Natural killer cell (primary cell): ENCODE data around the gene DAD1. TPM values are rescaled to one million over a fixed set of nuclear protein-coding genes. Genes with fewer than 3 reads are reported as not detected.

Experiments
- ATAC-seq, 3 donors: fragments of 150-1000 bp in 2 of 3; fragments of 200-7000 bp in 1 of 3; cut with Tn5 transposase; 1 replicate in 1 of 3; 2 replicates in 2 of 3; pipeline ENCODE4 v1.10.0; 2021; ENCODE audit warnings: mild to moderate bottlenecking in 2 of 3, moderate library complexity in 2 of 3
- DNase-seq, 2 donors: peaks; one replicate each; pipeline versions ENCODE4 v3.0.0 to v3.0.0-alpha.2; 2013 to 2021; ENCODE audit warnings: mixed read lengths in 1 of 2
- H3K27ac ChIP-seq: one replicate; pipeline ENCODE4 v1.5.1; 2013; ENCODE audit warnings: mild to moderate bottlenecking, low read length
- H3K27me3 ChIP-seq: one replicate; pipeline ENCODE4 v1.6.1; 2013; ENCODE audit warnings: low read length; ENCODE audit not compliant: control insufficient read depth, insufficient read depth
- H3K36me3 ChIP-seq: one replicate; pipeline ENCODE4 v1.6.1; 2013; ENCODE audit warnings: low read length; ENCODE audit not compliant: control insufficient read depth, insufficient read depth
- H3K4me1 ChIP-seq: one replicate; pipeline ENCODE4 v1.6.1; 2013; ENCODE audit warnings: low read length; ENCODE audit not compliant: control insufficient read depth, insufficient read depth
- H3K4me3 ChIP-seq: one replicate; pipeline ENCODE4 v1.5.1; 2013; ENCODE audit warnings: low read length
- H3K9me3 ChIP-seq: one replicate; pipeline ENCODE4 v1.6.1; 2013; ENCODE audit warnings: low read length; ENCODE audit not compliant: control insufficient read depth, insufficient read depth
- H3K27ac Mint-ChIP-seq, 2 donors: one replicate each; pipeline ENCODE4 v1.8.0; 2022; ENCODE audit warnings: mild to moderate bottlenecking in 2 of 2, mixed read lengths in 2 of 2, moderate library complexity in 1 of 2
- H3K27me3 Mint-ChIP-seq, 2 donors: one replicate each; pipeline ENCODE4 v1.8.0; 2022; ENCODE audit warnings: low read depth in 2 of 2, mixed read lengths in 2 of 2
- H3K36me3 Mint-ChIP-seq: one replicate; pipeline ENCODE4 v1.8.0; 2022; ENCODE audit warnings: mixed read lengths
- H3K4me1 Mint-ChIP-seq, 2 donors: one replicate each; pipeline ENCODE4 v1.8.0; 2022; ENCODE audit warnings: mixed read lengths in 2 of 2
- H3K4me3 Mint-ChIP-seq: one replicate; pipeline ENCODE4 v1.8.0; 2022; ENCODE audit warnings: mild to moderate bottlenecking, moderate library complexity, mixed read lengths
- H3K9me3 Mint-ChIP-seq, 2 donors: one replicate each; pipeline ENCODE4 v1.8.0; 2022; ENCODE audit warnings: mixed read lengths in 2 of 2
- WGBS: methylation state at CpG from one replicate; pipeline ENCODE4 v1.1.7; 2013; ENCODE audit warnings: missing lambda C conversion rate; ENCODE audit not compliant: insufficient coverage; 5-methylcytosine and 5-hydroxymethylcytosine counted together
- intact Hi-C: fragments of 100-400 bp; cut with micrococcal nuclease; formaldehyde crosslinking; loops from one replicate; pipeline ENCODE4 v1.14.2; 2022
- total RNA-seq, 4 donors: library from RNA; stranded (reverse); fragments of 120-200 nt in 1 of 4; gene quantifications; one replicate each; pipeline versions ENCODE4 v1.2.3 to v1.2.4, GENCODE V29; 2013 to 2022
- TF ChIP-seq, protein P1 (sequence below): fragments of 200-600 bp; IDR thresholded peaks from one replicate; pipeline ENCODE4 v1.8.0; 2022; ENCODE audit warnings: antibody characterized with exemption

The DAD1 gene
- total RNA-seq, 3 donors from 2014 or later (not counting 1 experiment from before 2014, with no cell fraction given): 79.5 to 97.9 (median 92.8) TPM

DNA sequence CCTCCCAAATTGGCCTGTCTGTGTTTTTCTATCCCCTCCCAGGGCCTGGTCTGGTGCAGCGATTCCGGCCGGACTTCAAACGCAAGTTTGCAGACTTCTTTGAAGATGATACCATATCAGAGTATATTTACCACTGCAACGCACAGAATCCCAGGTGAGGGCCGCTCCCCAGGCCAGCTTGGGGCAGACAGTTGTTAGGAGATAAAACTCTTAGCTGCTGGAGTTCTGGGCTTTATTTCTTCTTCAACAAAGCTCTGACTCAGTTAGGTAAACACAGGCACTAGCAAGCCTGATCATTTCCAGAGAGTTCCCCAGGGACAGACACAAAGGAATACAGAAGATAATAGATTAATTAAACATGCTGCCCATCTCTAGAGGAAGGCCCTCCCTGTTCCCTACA is 17.4 kb upstream of the DAD1 start:
- Mint-ChIP-seq H3K27ac (no peak overlapping the region), H3K4me3 (no peak overlapping the region), H3K9me3 (no peaks in the 10 kb centered on the region), H3K4me1 (peaks cover 9 to 10% of the 10 kb centered on the region in 2 donors), H3K36me3 (peaks cover 29% of the 10 kb centered on the region), H3K27me3 (no peaks in the 10 kb centered on the region)
- no peak overlapping the region for H3K27ac ChIP-seq
- no peaks in the 10 kb centered on the region for H3K9me3 ChIP-seq
- H3K4me3 ChIP-seq: no peak overlapping the region
- DNase-seq (no peak), ATAC-seq (no peak)
- intact Hi-C loops: no loop called here
- H3K36me3 ChIP-seq: peaks cover 72% of the 10 kb centered on the region
- H3K27me3 ChIP-seq: no peaks in the 10 kb centered on the region
- TF ChIP-seq, protein P1, sequence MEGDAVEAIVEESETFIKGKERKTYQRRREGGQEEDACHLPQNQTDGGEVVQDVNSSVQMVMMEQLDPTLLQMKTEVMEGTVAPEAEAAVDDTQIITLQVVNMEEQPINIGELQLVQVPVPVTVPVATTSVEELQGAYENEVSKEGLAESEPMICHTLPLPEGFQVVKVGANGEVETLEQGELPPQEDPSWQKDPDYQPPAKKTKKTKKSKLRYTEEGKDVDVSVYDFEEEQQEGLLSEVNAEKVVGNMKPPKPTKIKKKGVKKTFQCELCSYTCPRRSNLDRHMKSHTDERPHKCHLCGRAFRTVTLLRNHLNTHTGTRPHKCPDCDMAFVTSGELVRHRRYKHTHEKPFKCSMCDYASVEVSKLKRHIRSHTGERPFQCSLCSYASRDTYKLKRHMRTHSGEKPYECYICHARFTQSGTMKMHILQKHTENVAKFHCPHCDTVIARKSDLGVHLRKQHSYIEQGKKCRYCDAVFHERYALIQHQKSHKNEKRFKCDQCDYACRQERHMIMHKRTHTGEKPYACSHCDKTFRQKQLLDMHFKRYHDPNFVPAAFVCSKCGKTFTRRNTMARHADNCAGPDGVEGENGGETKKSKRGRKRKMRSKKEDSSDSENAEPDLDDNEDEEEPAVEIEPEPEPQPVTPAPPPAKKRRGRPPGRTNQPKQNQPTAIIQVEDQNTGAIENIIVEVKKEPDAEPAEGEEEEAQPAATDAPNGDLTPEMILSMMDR: no peak
- WGBS: 100% methylated on average over 6 of the region's 6 CpGs
- no peaks in the 10 kb centered on the region for H3K4me1 ChIP-seq

DNA sequence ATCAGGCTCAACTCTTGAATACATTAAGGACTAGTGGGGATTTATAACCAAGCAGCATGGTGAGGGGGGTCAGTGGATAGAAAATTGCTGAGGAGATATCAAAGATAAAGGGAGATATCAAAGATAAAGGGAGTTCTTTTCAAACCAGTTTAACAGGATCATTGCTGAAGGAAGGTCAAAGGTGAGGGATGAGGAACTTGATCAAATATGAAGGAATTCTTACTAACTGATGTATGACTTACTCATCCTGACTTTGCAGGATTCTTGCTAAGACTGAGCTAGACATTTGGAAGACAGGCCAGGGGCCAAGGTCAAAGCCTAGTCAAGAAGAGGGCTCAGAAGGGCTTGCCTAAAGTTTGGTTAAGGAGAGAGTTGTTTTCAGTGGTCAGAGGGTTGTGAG is 13.8 kb upstream of the DAD1 start:
- H3K4me1 ChIP-seq: peaks cover 11% of the 10 kb centered on the region
- DNase-seq (no peak), ATAC-seq (no peak)
- H3K27ac ChIP-seq: no peak overlapping the region
- TF ChIP-seq, protein P1: no peak
- H3K36me3 Mint-ChIP-seq: peaks cover 21% of the 10 kb centered on the region
- intact Hi-C loops: no loop called here
- no peaks in the 10 kb centered on the region for H3K27me3 ChIP-seq
- H3K27ac Mint-ChIP-seq: no peak overlapping the region
- no peaks in the 10 kb centered on the region for H3K9me3 Mint-ChIP-seq
- peaks cover 36 to 38% of the 10 kb centered on the region in 2 donors for H3K4me1 Mint-ChIP-seq
- no peak overlapping the region for H3K4me3 Mint-ChIP-seq
- H3K36me3 ChIP-seq: peaks cover 50% of the 10 kb centered on the region
- no peak overlapping the region for H3K4me3 ChIP-seq
- H3K27me3 Mint-ChIP-seq: no peaks in the 10 kb centered on the region
- H3K9me3 ChIP-seq: no peaks in the 10 kb centered on the region

DNA sequence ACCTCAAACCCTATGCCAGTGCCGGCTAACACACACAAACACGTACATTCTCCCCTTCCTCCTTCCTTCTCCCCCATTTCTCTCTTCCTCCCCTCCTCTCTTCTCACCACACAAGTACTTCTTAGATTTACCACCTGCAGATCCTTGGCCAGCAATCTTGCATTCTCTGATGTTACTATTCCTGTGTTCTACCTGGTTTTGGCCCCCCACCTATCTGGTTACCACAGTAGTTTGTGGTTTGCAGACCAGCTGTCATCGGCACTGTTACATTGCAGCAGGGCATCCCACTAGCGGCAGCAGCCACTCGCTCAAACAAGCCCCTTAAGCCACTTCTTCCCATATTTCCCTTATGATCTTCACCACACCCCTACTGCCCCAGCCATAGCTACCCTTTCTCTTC is 13.0 kb upstream of the DAD1 start:
- Histone ChIP-seq H3K4me3 (no peak overlapping the region), H3K4me1 (peaks cover 13% of the 10 kb centered on the region), H3K27ac (no peak overlapping the region), H3K36me3 (peaks cover 41% of the 10 kb centered on the region), H3K9me3 (no peaks in the 10 kb centered on the region), H3K27me3 (no peaks in the 10 kb centered on the region)
- TF ChIP-seq, protein P1: no peak
- no peak for DNase-seq
- intact Hi-C loops: no loop called here
- Mint-ChIP-seq H3K4me3 (no peak overlapping the region), H3K9me3 (no peaks in the 10 kb centered on the region), H3K36me3 (peaks cover 21% of the 10 kb centered on the region), H3K27ac (peak overlapping the region in 1 of 2 donors; percentile 38), H3K27me3 (no peaks in the 10 kb centered on the region), H3K4me1 (peaks cover 43 to 44% of the 10 kb centered on the region in 2 donors)
- WGBS: 42% methylated on average over 5 of the region's 5 CpGs
- ATAC-seq: no peak

DNA sequence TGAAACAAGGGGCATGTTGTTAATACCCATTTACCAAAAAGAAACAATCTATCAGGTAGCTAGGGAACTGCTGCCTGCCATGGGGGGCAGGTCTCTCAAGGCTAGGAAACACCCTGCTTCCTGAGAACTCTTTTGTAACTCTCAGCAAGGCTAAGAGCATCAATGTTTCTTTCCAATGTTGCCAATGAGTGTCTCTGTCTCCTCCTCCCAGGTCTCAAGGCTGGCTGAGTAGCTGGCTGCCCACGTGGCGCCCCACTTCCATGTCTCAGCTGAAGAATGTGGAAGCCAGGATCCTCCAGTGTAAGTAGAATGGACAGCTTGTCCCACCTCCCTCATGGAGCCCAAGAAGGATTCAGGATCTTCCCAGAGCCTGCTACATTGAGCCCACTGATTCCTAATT is 12.4 kb upstream of the DAD1 start:
- intact Hi-C loops: no loop called here
- Mint-ChIP-seq H3K36me3 (peaks cover 16% of the 10 kb centered on the region), H3K4me3 (no peak overlapping the region), H3K4me1 (peaks cover 43 to 44% of the 10 kb centered on the region in 2 donors), H3K9me3 (no peaks in the 10 kb centered on the region), H3K27ac (peak overlapping the region in 1 of 2 donors; percentile 38), H3K27me3 (no peaks in the 10 kb centered on the region)
- ATAC-seq (no peak), DNase-seq (no peak)
- TF ChIP-seq, protein P1: no peak
- Histone ChIP-seq H3K9me3 (no peaks in the 10 kb centered on the region), H3K36me3 (peaks cover 39% of the 10 kb centered on the region), H3K4me3 (no peak overlapping the region), H3K27ac (no peak overlapping the region), H3K27me3 (no peaks in the 10 kb centered on the region), H3K4me1 (peaks cover 13% of the 10 kb centered on the region)
- 85% methylated on average over 2 of the region's 2 CpGs for WGBS
